Gastrocnemius medialis (tissue), 4 donors: ENCODE data around the gene ARHGAP28. TPM values are rescaled to one million over a fixed set of nuclear protein-coding genes. Genes with fewer than 3 reads are reported as not detected.

ENCODE experiments used
- ATAC-seq, 2 donors: fragments of 150-250 bp; one replicate each; pipeline ENCODE4 v1.9.1; 2016
- DNase-seq, 2 donors: peaks; one replicate each; pipeline ENCODE4 v3.0.0-alpha.2; 2019
- H3K27ac ChIP-seq, 4 donors: fragments of 200-600 bp; sonication (generic); 1 replicate in 1 of 4; 2 replicates in 3 of 4; pipeline ENCODE4 v1.5.1; 2016 to 2018; ENCODE audit warnings: mild to moderate bottlenecking in 2 of 4, moderate library complexity in 1 of 4
- H3K27me3 ChIP-seq, 3 donors: fragments of 200-600 bp; sonication (generic) in 2 of 3; 1 replicate in 1 of 3; 2 replicates in 2 of 3; pipeline versions ENCODE4 v1.5.1 to v1.6.0; 2016 to 2019; ENCODE audit warnings: mild to moderate bottlenecking in 1 of 3, moderate library complexity in 1 of 3
- H3K36me3 ChIP-seq, 2 donors: fragments of 200-600 bp; sonication (generic) in 1 of 2; one replicate each; pipeline ENCODE4 v1.5.1; 2017 to 2018
- H3K4me1 ChIP-seq, 2 donors: fragments of 200-600 bp; sonication (generic) in 1 of 2; one replicate each; pipeline ENCODE4 v1.5.1; 2016 to 2017; ENCODE audit warnings: mild to moderate bottlenecking in 2 of 2
- H3K4me3 ChIP-seq, 4 donors: fragments of 200-600 bp; sonication (generic) in 3 of 4; 1 replicate in 1 of 4; 2 replicates in 3 of 4; pipeline ENCODE4 v1.5.1; 2016 to 2019; ENCODE audit warnings: mild to moderate bottlenecking in 2 of 4
- H3K9me3 ChIP-seq, 3 donors: fragments of 200-600 bp; sonication (generic) in 2 of 3; 1 replicate in 1 of 3; 2 replicates in 2 of 3; pipeline ENCODE4 v1.5.1; 2016 to 2019
- POLR2A ChIP-seq, 2 donors: fragments of 450-650 bp; IDR thresholded peaks; one replicate each; pipeline ENCODE4 v1.6.1; 2017; ENCODE audit warnings: antibody characterized with exemption in 2 of 2, mild to moderate bottlenecking in 2 of 2, moderate library complexity in 2 of 2
- in situ Hi-C, 4 donors: fragments of 200-750 bp; cut with MboI; loops; one replicate each; pipeline versions ENCODE4 v1.15.0 to v1.8.0; 2017; ENCODE audit warnings: low sequenced_read_pairs in 4 of 4
- intact Hi-C: fragments of 100-400 bp; cut with DNase I; formaldehyde crosslinking; loops from one replicate; pipeline ENCODE4 v1.15.1; 2023; ENCODE audit warnings: low total_unique reads
- total RNA-seq, 4 donors: library from RNA; depleted of rRNA; stranded (reverse); fragments of >200 nt; gene quantifications; one replicate each; pipeline versions ENCODE4 v1.1.0 to v1.2.3, GENCODE V29; 2016
- TF ChIP-seq, protein P1 (sequence below), 5 experiments: fragments of 450-650 bp in 3 of 5; fragments of 200-600 bp in 2 of 5; sonication (generic) in 2 of 5; IDR thresholded peaks in 4 of 5; conservative IDR thresholded peaks in 1 of 5; 1 replicate in 4 of 5; 2 replicates in 1 of 5; pipeline ENCODE4 v1.5.1; 2016 to 2019; ENCODE audit warnings: antibody characterized with exemption in 5 of 5, mild to moderate bottlenecking in 3 of 5, moderate library complexity in 3 of 5

Gene ARHGAP28
- total RNA-seq, 4 donors from 2014 or later: 4.6 to 17.9 (median 6.2) TPM

DNA sequence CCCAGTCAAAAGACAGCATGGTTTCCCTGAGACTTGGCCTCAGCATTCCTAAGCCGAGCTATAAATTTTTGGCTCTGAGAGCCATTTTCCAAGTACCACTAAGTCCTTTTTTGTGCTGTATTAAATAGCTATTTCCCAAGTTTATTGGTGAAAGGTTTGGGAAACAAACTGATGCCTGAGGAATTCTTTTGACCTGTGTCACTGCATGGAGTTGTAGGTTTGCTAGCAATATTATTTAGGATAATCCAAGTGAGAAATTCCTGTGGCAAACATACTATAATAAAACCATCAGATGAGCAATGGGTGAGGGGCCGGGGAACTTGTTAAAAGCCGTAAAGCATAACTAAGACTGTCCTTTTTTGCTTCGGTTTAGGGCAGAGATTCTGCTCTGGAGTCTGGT, 28.4 kb downstream of the ARHGAP28 start:
- ATAC-seq: no peak

DNA sequence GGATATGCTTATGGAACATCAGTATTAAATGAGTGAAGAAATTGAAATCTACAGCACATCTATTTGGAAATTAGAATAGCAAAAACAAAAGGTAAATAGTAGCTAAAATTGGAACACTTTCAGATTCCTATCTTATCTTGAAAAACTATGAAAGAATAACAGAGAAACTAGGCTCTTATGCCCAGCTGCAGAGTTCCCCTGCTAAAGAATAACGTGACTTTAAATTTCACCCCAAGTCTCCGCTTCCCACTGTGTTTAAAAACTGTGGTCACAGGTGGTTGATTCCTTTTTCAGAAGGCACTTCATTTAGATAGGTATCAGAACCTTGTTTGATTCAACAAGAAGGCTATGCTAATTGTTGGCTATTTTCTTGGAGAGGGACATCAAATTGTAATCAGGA, 30.1 kb downstream of the ARHGAP28 start:
- Histone ChIP-seq H3K4me1 (no peaks in the 10 kb centered on the region), H3K4me3 (no peak overlapping the region), H3K36me3 (no peaks in the 10 kb centered on the region), H3K9me3 (no peaks in the 10 kb centered on the region), H3K27me3 (no peaks in the 10 kb centered on the region), H3K27ac (no peak overlapping the region)
- ATAC-seq (no peak), DNase-seq (no peak)
- in situ Hi-C loops (no loop called here), intact Hi-C loops (no loop called here)
- TF ChIP-seq, protein P1, sequence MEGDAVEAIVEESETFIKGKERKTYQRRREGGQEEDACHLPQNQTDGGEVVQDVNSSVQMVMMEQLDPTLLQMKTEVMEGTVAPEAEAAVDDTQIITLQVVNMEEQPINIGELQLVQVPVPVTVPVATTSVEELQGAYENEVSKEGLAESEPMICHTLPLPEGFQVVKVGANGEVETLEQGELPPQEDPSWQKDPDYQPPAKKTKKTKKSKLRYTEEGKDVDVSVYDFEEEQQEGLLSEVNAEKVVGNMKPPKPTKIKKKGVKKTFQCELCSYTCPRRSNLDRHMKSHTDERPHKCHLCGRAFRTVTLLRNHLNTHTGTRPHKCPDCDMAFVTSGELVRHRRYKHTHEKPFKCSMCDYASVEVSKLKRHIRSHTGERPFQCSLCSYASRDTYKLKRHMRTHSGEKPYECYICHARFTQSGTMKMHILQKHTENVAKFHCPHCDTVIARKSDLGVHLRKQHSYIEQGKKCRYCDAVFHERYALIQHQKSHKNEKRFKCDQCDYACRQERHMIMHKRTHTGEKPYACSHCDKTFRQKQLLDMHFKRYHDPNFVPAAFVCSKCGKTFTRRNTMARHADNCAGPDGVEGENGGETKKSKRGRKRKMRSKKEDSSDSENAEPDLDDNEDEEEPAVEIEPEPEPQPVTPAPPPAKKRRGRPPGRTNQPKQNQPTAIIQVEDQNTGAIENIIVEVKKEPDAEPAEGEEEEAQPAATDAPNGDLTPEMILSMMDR (IDR thresholded peaks at IDR 0.05 in 4 of 5, conservative IDR thresholded peaks at IDR 0.05 in 1 of 5): no peak
- TF ChIP-seq POLR2A (IDR thresholded peaks at IDR 0.05): no peak

More for the DNA sequence above, 28.4 kb downstream of the ARHGAP28 start:
- Histone ChIP-seq H3K36me3 (no peaks in the 10 kb centered on the region), H3K27ac (no peak overlapping the region), H3K4me3 (no peak overlapping the region), H3K27me3 (no peaks in the 10 kb centered on the region), H3K9me3 (no peaks in the 10 kb centered on the region), H3K4me1 (peaks cover 0 to under 1% of the 10 kb centered on the region in 2 donors)
- intact Hi-C loops (no loop called here), in situ Hi-C loops (no loop called here)
- TF ChIP-seq POLR2A (IDR thresholded peaks at IDR 0.05): no peak
- TF ChIP-seq, protein P1 (IDR thresholded peaks at IDR 0.05 in 4 of 5, conservative IDR thresholded peaks at IDR 0.05 in 1 of 5): no peak
- DNase-seq: no peak

DNA sequence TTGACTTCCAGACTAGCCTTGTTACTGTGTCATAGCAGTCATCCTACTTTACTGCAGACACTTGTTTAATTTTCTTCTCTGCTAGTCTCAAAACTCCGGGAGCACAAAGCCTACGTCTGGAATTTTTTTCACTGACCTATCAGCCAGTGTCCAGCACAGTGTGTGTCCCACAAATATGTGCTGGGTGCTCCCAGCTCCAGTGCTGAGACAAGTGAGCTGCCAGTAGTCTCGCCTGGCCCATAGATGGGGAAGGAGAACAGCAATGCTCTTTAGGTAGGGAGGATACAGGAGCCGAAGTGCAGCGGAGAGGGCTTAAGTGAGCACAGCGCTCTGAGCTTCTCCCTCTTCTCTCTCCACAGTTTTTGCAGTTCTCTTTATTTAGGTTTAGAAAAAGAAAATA, 34.0 kb downstream of the ARHGAP28 start:
- TF ChIP-seq POLR2A (IDR thresholded peaks at IDR 0.05): no peak
- TF ChIP-seq, protein P1 (IDR thresholded peaks at IDR 0.05 in 4 of 5, conservative IDR thresholded peaks at IDR 0.05 in 1 of 5): no peak
- Histone ChIP-seq H3K27ac (no peak overlapping the region), H3K4me3 (no peak overlapping the region), H3K4me1 (no peaks in the 10 kb centered on the region), H3K36me3 (no peaks in the 10 kb centered on the region), H3K27me3 (no peaks in the 10 kb centered on the region), H3K9me3 (no peaks in the 10 kb centered on the region)
- ATAC-seq (no peak), DNase-seq (no peak)
- in situ Hi-C loops (no loop called here), intact Hi-C loops (no loop called here)

DNA sequence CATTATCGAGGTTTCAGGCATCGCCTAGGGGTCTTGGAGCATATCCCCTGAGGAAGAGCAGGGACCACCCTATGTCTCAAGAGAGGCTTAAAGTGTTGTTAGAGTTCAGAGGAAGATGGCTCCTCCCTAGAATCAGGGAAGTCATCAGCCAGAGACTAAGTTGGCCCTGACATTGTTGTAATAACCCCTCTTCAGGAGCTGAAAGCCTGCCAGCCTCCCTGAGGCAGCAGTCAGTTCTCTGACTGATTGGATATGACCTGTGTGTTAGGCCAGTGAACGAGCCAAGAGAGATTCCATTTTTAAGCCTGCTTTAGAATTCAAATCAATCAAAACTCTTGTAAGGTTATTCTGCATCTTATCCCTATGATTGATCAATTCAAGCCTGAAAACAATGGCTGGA, 34.9 kb downstream of the ARHGAP28 start:
- no peak for TF ChIP-seq POLR2A (IDR thresholded peaks at IDR 0.05)
- TF ChIP-seq, protein P1 (IDR thresholded peaks at IDR 0.05 in 4 of 5, conservative IDR thresholded peaks at IDR 0.05 in 1 of 5): no peak
- ATAC-seq: no peak
- H3K4me1 ChIP-seq: no peaks in the 10 kb centered on the region
- H3K9me3 ChIP-seq: no peaks in the 10 kb centered on the region
- in situ Hi-C loops: no loop called here
- no peaks in the 10 kb centered on the region for H3K36me3 ChIP-seq
- intact Hi-C loops: no loop called here
- H3K4me3 ChIP-seq: no peak overlapping the region
- no peak overlapping the region for H3K27ac ChIP-seq
- DNase-seq: no peak
- no peaks in the 10 kb centered on the region for H3K27me3 ChIP-seq

DNA sequence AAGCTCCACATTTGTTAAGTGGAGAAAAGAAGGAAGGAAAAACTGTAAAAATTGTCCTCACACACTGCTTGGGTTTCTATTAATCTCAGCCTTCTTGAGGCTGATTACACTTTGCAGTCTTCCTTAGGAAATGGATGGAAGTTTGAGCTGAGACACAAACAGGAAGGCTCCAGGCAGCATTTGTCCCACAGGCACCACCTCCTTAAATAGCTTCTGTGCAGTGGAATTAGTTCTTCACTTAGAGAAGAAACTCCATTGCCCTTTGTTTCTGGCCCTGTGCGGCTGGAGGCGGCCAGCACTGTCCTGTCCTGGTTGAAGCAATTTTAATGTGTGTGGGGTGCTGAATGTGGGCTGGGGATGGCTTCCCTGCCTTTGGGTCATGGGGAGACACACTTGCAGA, 44.3 kb downstream of the ARHGAP28 start:
- Histone ChIP-seq H3K9me3 (no peaks in the 10 kb centered on the region), H3K4me3 (no peak overlapping the region), H3K27ac (peak overlapping the region in 1 of 4 donors; percentile 22), H3K4me1 (no peaks in the 10 kb centered on the region), H3K27me3 (no peaks in the 10 kb centered on the region), H3K36me3 (no peaks in the 10 kb centered on the region)
- TF ChIP-seq, protein P1 (IDR thresholded peaks at IDR 0.05 in 4 of 5, conservative IDR thresholded peaks at IDR 0.05 in 1 of 5): no peak
- TF ChIP-seq POLR2A (IDR thresholded peaks at IDR 0.05): no peak
- DNase-seq: no peak
- no peak for ATAC-seq
- in situ Hi-C loops (no loop called here), intact Hi-C loops (no loop called here)
